ENCODE results near the gene OR13J1.

The OR13J1 gene

GRCh38 chr9:35852876-35853865 lies 17.0 kb downstream of the OR13J1 start:
- Histone ChIP-seq H3K27ac (replicated peaks) (no peak overlapping the region), H3K4me3 (replicated peaks; ENCODE audit: insufficient read depth, low read length) (no peak overlapping the region), H3K27me3 (ENCODE audit: insufficient read depth, poor library complexity, severe bottlenecking) (peaks cover 32% of the 10 kb centered on the region)
- DNase-seq (ENCODE audit: low read depth in 1 of 2, low spot score in 1 of 2), result no peak
- no peak for TF ChIP-seq POLR2AphosphoS5 (IDR thresholded peaks at IDR 0.05; ENCODE audit: low read depth)
- no peak for TF ChIP-seq CTCF (IDR thresholded peaks at IDR 0.05; ENCODE audit: insufficient read depth, low read length)
- TF ChIP-seq GABPA (IDR thresholded peaks at IDR 0.05; ENCODE audit: low read depth), result no peak
- TF ChIP-seq REST (IDR thresholded peaks at IDR 0.05; ENCODE audit: insufficient replicate concordance, low read depth), result no peak
- TF ChIP-seq SPI1 (IDR thresholded peaks at IDR 0.05; ENCODE audit: borderline replicate concordance, low read depth), result no peak

GRCh38 chr9:35852267-35852815 lies 17.9 kb downstream of the OR13J1 start:
- H3K27me3 ChIP-seq (ENCODE audit: insufficient read depth, poor library complexity, severe bottlenecking), result peaks cover 39% of the 10 kb centered on the region
- no peak overlapping the region for H3K4me3 ChIP-seq (replicated peaks; ENCODE audit: insufficient read depth, low read length)
- DNase-seq (ENCODE audit: low read depth in 1 of 2, low spot score in 1 of 2), result no peak
- H3K27ac ChIP-seq (replicated peaks), result no peak overlapping the region
- TF ChIP-seq POLR2AphosphoS5 (IDR thresholded peaks at IDR 0.05; ENCODE audit: low read depth) (no peak), CTCF (IDR thresholded peaks at IDR 0.05; ENCODE audit: insufficient read depth, low read length) (no peak), REST (IDR thresholded peaks at IDR 0.05; ENCODE audit: insufficient replicate concordance, low read depth) (no peak)

- Histone ChIP-seq H3K27ac (replicated peaks) (no peak overlapping the region), H3K4me3 (replicated peaks; ENCODE audit: insufficient read depth, low read length) (no peak overlapping the region), H3K27me3 (ENCODE audit: insufficient read depth, poor library complexity, severe bottlenecking) (peaks cover 42% of the 10 kb centered on the region)
- no peak for DNase-seq (ENCODE audit: low read depth in 1 of 2, low spot score in 1 of 2)
- TF ChIP-seq GABPA (IDR thresholded peaks at IDR 0.05; ENCODE audit: low read depth) (no peak), CTCF (IDR thresholded peaks at IDR 0.05; ENCODE audit: insufficient read depth, low read length) (no peak), REST (IDR thresholded peaks at IDR 0.05; ENCODE audit: insufficient replicate concordance, low read depth) (no peak), SPI1 (IDR thresholded peaks at IDR 0.05; ENCODE audit: borderline replicate concordance, low read depth) (no peak), POLR2AphosphoS5 (IDR thresholded peaks at IDR 0.05; ENCODE audit: low read depth) (no peak)
These were observed 22.2 kb downstream of the OR13J1 start for GRCh38 chr9:35847792-35848572.

All from HL-60 (cell line).